Measurements from ENCODE around the gene CAP2. TPM values are rescaled to one million over a fixed set of nuclear protein-coding genes. Genes with fewer than 3 reads are reported as not detected.
"Not testable (repeated sequence)": the region's sequence is repeated elsewhere in the genome, so short reads cannot be mapped to it uniquely, and the experiment has no call there.

Gene CAP2
- total and polyA plus RNA-seq, 8 donors = 2.7 to 4.0 (median 3.5) TPM

GRCh38 chr6:17536586-17536985, 143.2 kb downstream of the CAP2 start:
- no peak for TF ChIP-seq CTCF (IDR thresholded peaks at IDR 0.05)
- WGBS, 2 donors = 88 to 91% methylated on average over 2 of the region's 2 CpGs
- no peak overlapping the region for H3K4me3 ChIP-seq
- no peak overlapping the region for H3K27ac ChIP-seq
- no peaks in the 10 kb centered on the region for H3K27me3 ChIP-seq
- intact Hi-C loops (cut with DNase I) = no loop called here
- H3K36me3 ChIP-seq = no peaks in the 10 kb centered on the region
- no peak for FAIRE-seq
- no peak for ATAC-seq
- no peaks in the 10 kb centered on the region for H3K4me1 ChIP-seq
- DNase-seq = no peak
- no peaks in the 10 kb centered on the region for H3K9me3 ChIP-seq

GRCh38 chr6:17542243-17542642, 148.8 kb downstream of the CAP2 start:
- intact Hi-C loops (cut with DNase I) = no loop called here
- Histone ChIP-seq H3K27me3 (no peaks in the 10 kb centered on the region), H3K9me3 (no peaks in the 10 kb centered on the region), H3K4me3 (no peak overlapping the region), H3K27ac (no peak overlapping the region), H3K4me1 (no peaks in the 10 kb centered on the region), H3K36me3 (no peaks in the 10 kb centered on the region)
- TF ChIP-seq CTCF (IDR thresholded peaks at IDR 0.05) = no peak
- ATAC-seq = no peak
- FAIRE-seq = no peak
- DNase-seq = no peak
- WGBS, 2 donors = 91 to 94% methylated on average over 3 of the region's 3 CpGs

- intact Hi-C loops (cut with DNase I); H3K4me3 ChIP-seq; H3K9me3 ChIP-seq; FAIRE-seq; DNase-seq; H3K4me1 ChIP-seq; H3K27ac ChIP-seq; ATAC-seq; H3K36me3 ChIP-seq; H3K27me3 ChIP-seq: not testable (repeated sequence)
- WGBS, 2 donors = 90 to 100% methylated on average over 2 of the region's 4 CpGs
Measured at GRCh38 chr6:17545681-17546080, 152.3 kb downstream of the CAP2 start.

GRCh38 chr6:17551383-17551958, 158.1 kb downstream of the CAP2 start:
- H3K9me3 ChIP-seq = no peaks in the 10 kb centered on the region
- H3K27me3 ChIP-seq = no peaks in the 10 kb centered on the region
- H3K36me3 ChIP-seq = no peaks in the 10 kb centered on the region
- no peak for ATAC-seq
- no peak overlapping the region for H3K27ac ChIP-seq
- no peak for FAIRE-seq
- no peak for DNase-seq
- intact Hi-C loops (cut with DNase I) = no loop called here
- H3K4me1 ChIP-seq = no peaks in the 10 kb centered on the region
- H3K4me3 ChIP-seq = no peak overlapping the region
- TF ChIP-seq CTCF (IDR thresholded peaks at IDR 0.05) = no peak
- 87 to 90% methylated on average over 9 of the region's 9 CpGs for WGBS, 2 donors

GRCh38 chr6:17552861-17553260, 159.5 kb downstream of the CAP2 start:
- no peak for DNase-seq
- intact Hi-C loops (cut with DNase I) = no loop called here
- Histone ChIP-seq H3K27me3 (no peaks in the 10 kb centered on the region), H3K4me3 (no peak overlapping the region), H3K9me3 (no peaks in the 10 kb centered on the region), H3K4me1 (no peaks in the 10 kb centered on the region), H3K36me3 (peaks cover 0 to 4% (median 0%) of the 10 kb centered on the region in 3 donors), H3K27ac (no peak overlapping the region)
- no peak for FAIRE-seq
- no peak for TF ChIP-seq CTCF (IDR thresholded peaks at IDR 0.05)
- ATAC-seq = no peak
- 92 to 98% methylated on average over 3 of the region's 3 CpGs for WGBS, 2 donors
